Measurements from ENCODE around the gene GALNT2.

GALNT2 gene

DNA sequence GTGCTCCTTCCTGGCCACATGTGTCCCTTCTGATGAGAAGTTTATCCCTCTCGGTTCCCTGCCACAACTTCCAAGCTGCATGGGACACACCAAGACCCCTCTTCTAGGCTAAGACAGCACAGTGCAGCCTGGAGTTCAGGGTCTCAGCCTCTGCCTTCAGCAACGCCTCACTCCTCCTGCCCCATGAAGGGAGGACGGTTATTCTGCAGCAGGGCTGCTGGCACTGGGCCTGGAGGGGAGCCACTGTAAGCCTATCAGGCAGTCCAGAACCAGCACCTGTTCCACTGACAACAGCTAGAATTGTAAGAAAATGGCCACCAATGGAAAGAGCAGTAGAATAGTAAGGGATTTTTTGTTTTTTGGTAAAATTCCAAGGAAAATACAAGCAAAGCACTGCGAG, 72.3 kb downstream of the GALNT2 start:
- TF ChIP-seq CTCF (IDR thresholded peaks at IDR 0.05; ENCODE audit: borderline replicate concordance, insufficient read depth, low read depth, low read length): no peak

DNA sequence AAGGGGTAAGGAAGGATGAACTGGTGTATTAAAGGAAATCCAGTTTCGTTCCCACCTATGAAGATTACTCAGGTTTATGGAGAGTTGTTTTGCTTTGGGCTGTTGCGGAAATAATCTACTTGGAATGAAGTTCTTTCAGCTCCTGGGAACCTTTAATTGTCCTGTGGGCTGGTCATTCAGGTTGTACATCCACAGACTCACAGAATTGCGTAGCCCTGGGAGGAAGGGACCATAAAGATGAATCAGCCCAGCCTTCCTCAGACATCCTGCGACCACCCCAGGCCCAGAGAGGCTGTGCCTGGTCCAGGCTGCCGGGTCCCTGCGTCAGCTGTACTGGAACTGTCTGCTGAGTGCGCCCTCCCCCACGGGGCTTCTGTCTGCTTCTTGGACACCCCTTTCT, 72.7 kb downstream of the GALNT2 start:
- TF ChIP-seq CTCF (IDR thresholded peaks at IDR 0.05; ENCODE audit: borderline replicate concordance, insufficient read depth, low read depth, low read length): no peak
- H3K4me3 ChIP-seq (ENCODE audit: low read depth, low read length): no peak overlapping the region

More for the DNA sequence above, 72.3 kb downstream of the GALNT2 start:
- no peak overlapping the region for H3K4me3 ChIP-seq (ENCODE audit: low read depth, low read length)

GRCh38 chr1:230140221-230141020, 73.4 kb downstream of the GALNT2 start:
- no peak for TF ChIP-seq CTCF (IDR thresholded peaks at IDR 0.05; ENCODE audit: borderline replicate concordance, insufficient read depth, low read depth, low read length)
- H3K4me3 ChIP-seq (ENCODE audit: low read depth, low read length): no peak overlapping the region

- no peak overlapping the region for H3K4me3 ChIP-seq (ENCODE audit: low read depth, low read length)
- TF ChIP-seq CTCF (IDR thresholded peaks at IDR 0.05; ENCODE audit: borderline replicate concordance, insufficient read depth, low read depth, low read length): no peak
These were observed 74.1 kb downstream of the GALNT2 start for GRCh38 chr1:230141021-230141648.

DNA sequence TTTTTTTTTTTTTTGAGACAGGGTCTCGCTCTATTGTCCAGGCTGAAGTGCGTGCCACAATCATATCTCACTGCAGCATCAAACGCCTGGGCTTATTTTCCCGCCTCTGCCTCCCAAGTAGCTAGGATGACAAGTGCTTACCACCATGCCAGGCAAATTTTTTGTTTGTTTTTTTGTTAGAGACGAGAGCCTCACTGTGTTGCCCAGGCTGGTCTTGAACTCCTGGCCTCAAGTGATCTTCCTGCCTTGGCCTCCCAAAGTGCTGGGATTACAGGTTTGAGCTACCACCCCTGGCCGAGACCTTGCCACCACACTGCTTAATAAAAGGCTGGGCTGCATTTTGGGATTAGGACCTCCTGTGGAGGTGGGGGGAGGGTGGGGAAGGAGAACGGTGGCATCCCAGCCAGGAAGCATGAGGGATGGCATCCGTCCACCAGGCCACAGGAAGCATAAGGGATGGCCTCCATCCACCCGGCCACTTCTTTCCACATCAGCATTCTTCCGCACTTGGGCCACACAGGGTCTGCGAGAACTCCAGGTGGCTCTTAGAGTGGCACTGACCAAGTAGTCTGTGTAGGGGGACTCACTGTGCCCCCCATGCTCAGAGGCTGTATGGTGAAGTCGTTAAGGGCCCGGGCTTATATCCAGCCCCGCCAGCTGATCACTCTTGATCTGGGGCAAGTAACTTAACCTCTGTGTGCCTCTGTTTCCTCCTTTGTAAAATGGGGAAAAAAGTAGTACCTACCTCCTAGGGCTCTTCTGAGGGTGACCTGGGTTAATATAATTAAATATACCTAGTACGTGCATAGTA, 75.0 kb downstream of the GALNT2 start:
- no peak overlapping the region for H3K4me3 ChIP-seq (ENCODE audit: low read depth, low read length)
- no peak for TF ChIP-seq CTCF (IDR thresholded peaks at IDR 0.05; ENCODE audit: borderline replicate concordance, insufficient read depth, low read depth, low read length)

DNA sequence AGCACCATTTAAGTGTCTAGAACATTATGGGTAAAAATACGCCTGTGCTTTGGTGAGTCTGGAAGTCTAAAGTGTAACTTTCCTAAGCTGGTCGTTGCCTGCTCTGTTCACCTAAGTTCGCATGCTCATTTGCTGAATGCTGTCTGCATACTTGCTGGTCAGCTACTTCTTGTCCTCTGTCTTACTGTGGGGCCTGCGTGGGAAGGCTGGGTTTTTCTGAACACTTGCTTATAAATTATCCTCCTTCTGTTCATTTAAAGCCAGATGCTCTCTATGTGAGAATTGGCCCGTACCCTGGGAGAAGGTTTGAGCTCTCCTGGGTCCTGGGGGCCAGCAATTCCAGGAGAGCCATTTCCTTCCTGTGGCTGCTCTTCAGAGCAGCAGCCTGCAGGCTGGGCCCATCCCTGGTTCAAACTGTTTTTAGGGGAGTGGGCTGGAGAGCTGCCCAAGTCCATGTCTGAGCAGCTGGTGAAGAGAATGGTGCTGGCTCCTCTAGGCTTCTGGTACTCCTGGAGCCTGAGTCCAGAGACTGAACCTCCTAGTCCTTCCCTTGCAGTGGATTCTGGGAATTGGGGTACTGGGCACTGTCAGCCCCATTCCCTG, 75.7 kb downstream of the GALNT2 start:
- H3K4me3 ChIP-seq (ENCODE audit: low read depth, low read length): no peak overlapping the region
- TF ChIP-seq CTCF (IDR thresholded peaks at IDR 0.05; ENCODE audit: borderline replicate concordance, insufficient read depth, low read depth, low read length): no peak

All from GM12875 (cell line).